Erythroblast (primary cell): ENCODE measurements around the gene ICAM5.

Experiments used
- GATA1 ChIP-seq: IDR thresholded peaks from 2 replicates; pipeline ENCODE4 v1.6.1; 2011; ENCODE audit warnings: low read depth, mild to moderate bottlenecking, control low read depth, low read length, moderate library complexity
- POLR2A ChIP-seq: IDR thresholded peaks from 2 replicates; pipeline ENCODE4 v1.6.1; 2011; ENCODE audit warnings: mild to moderate bottlenecking, low read length

- no peak for TF ChIP-seq POLR2A
- no peak for TF ChIP-seq GATA1
These were observed 15.2 kb upstream of the ICAM5 start for GRCh38 chr19:10274589-10274988.
